Eye (tissue), 1 donor: Measurements from ENCODE around the gene KCNC1.

Source experiments
- DNase-seq: peaks from one replicate; pipeline ENCODE4 v3.0.0-alpha.2; 2015

KCNC1 gene

DNA sequence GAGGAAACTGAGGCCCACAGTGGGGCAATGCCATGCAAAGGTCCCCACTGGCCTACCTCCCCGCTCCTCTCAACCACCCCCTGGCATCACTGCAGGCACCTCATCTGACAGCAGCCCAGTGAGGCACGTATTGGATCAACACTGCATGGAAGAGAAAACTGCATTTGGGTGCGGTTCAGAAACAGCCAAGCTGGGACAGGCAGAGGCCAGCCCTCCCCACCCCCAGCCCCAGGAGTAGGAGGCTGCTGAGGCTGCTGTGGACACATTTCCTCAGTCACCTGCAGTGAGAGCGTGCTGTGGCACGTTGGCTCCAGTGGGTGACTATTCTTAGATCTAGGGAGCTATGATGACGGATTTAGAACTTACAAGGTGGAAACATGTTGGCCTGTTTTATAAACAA is 63.7 kb downstream of the KCNC1 start:
- no peak for DNase-seq

GRCh38 chr11:17798716-17799115 is 64.1 kb downstream of the KCNC1 start:
- no peak for DNase-seq

GRCh38 chr11:17799147-17799546 is 64.6 kb downstream of the KCNC1 start:
- no peak for DNase-seq

GRCh38 chr11:17801166-17801565 is 66.6 kb downstream of the KCNC1 start:
- DNase-seq = no peak

DNA sequence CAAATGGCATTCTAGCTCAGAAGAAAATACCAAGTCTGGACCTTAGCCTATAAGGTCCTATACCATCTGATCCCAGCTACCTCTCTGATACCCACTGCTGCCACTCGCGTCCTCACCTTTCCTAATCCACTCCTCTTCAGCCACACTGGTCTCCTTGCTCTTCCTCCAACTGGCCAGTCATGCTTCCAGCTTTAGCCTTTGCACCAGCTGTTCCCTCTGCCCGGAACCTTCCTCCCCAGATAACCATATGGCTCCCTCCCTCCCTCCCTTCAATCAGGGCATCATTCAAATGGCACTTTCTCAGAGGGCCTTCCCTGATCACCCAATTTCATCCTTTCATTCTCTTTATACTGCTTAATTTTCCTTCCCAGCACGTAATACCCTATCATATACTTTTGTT is 67.9 kb downstream of the KCNC1 start:
- DNase-seq = peak; percentile 28

DNA sequence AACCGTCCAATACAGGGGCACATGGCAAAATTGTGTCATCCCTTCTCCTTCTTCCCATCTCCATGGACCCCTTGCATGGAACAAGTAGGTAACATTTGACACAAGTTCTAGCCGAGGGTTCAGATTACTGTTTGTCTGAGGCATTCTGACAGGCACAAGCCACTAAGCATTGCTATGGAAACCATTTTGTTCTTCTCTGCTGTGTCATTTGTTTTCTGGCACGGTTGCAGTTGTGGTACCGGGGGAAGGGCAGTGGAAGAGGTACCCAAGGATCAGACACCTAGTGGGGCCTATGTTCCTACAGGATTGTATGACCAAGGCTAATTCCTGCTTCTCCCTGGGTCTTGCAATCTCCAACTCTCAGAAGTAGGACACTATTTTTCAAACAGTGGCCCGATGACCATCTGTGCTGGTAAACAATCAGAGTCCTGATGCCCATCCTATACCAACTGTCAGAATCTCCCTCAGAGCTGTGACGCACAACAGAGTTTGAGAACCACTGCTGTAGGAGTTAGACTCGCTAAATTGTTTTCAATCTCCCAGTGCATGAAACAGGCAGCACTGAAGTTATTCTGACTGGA is 69.3 kb downstream of the KCNC1 start:
- DNase-seq = peak; percentile 22

DNA sequence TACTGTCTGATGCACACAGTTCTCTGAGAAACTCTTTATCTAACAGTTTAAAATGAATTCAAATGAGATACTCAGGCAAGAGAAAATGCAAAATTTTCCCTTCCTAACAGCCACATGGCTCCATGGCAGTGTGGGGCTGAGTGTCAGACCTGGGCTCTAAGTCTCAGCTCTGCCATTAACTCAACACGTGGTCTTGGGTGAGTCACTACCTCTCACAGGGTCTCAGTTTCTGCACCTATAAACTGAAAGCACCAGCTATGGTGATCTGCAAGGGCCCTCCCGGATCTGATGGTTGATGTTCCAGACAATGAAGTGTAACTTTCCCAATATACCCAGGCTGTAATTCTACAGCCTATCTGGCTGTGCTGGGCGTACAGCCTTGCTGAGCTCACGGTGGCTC is 70.5 kb downstream of the KCNC1 start:
- DNase-seq = no peak

GRCh38 chr11:17805873-17806272 is 71.3 kb downstream of the KCNC1 start:
- DNase-seq = no peak

GRCh38 chr11:17807034-17807433 is 72.5 kb downstream of the KCNC1 start:
- peak; percentile 33 for DNase-seq

- no peak for DNase-seq
Measured at GRCh38 chr11:17810041-17810440, 75.5 kb downstream of the KCNC1 start.

DNA sequence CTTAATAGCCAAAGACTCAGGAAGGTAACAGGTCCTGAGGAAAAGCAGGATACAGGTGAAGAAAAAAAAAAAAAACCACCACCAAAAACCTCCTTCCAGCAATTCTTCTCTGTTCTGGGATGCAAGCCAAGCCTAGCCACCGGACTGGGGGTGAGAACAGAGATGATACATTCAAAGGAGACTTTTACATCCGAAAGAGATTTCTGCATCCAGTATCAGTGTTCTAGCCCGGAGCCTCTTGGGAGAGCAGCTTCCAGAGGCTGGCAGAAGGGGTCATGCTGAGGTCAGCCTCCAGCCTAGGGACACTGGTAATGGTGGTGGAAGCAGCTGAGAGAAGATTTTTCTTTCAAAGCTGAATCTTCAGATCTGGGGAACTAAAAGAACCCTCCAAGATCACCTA is 76.2 kb downstream of the KCNC1 start:
- DNase-seq = peak; percentile 77

DNA sequence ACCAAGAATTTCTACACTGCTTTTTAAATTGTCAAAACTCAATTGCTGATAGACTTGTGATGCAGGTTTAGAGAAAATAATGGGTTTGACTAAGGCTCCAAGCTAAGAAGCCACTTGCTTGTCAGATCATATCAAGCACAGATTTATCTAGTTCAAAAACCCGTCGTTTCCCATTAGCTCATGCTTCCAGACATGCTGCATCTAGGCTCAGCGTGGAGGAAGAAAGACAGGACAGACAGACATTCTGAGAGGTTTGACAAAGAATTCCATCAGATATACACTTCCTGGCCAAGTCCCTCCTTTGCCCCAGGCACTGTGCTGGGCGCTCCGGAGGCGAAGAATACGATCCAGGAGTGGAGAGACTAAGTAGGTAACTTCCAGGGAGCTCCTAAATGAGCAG is 76.8 kb downstream of the KCNC1 start:
- peak; percentile 87 for DNase-seq

- peak; percentile 62 for DNase-seq
Measured at GRCh38 chr11:17812091-17812864, 77.7 kb downstream of the KCNC1 start.

DNA sequence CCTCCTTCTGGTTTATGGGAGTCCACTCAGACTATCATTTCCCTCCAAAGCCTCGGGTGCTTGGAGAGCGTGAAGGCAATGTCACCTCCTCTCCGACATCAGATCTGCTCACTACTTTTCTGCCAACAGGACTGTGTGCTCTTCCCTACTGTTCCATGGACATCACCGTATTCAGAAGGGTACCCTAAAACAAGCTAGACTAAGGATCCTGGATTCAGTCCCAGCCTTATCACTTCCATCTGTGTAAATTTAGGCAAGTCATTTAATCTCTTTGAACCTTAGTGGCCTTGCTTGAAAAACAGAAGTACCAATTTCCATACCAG is 78.2 kb downstream of the KCNC1 start:
- DNase-seq = no peak

DNA sequence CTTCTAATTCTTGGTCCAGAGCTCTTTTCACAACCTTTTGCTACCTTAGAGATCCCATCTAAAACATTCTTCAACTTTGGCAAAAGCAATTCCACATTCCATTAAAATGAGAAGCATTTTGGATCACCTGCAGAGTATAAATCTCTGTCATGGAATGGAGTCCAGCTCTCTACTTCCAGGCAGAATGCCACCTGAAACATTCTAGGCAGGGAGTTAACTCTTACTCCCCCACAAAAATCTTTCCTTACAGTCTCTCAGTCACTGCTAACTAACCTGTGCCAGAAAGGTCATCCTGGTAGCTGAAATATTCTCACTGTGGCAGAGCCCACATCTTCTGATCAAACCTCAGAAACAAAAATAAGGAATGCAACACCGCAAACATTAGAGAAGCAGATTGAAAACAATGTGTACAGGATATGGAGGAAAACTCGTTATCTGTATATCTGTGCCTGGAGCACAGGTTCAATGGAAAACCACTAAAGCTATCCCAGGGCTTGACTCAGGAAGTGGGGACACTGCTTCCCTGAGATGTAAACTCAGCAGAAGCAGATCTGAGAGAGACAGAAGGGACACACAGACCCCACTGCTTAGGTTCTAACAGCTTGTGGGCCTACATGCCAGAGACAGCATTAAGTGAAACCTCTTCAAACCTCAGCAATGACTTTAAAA is 78.9 kb downstream of the KCNC1 start:
- no peak for DNase-seq

DNA sequence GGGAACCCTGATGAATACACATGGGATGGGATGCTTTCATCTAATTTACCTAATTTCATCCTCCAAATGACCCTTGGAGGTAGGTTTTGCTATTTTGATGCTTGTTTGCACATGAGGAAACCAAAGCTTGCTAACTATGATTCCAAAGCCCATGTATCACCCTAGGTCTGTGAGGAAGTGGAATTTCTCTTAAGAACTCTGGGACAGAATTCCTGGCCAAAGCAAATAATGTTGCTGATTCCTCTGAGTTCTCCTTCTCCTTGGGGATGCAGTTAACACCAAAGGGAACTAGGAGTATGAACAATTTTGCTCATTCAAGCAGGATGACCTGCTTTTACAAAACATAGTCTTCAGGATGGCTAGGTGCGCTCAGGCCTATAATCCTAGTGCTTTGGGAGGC is 80.0 kb downstream of the KCNC1 start:
- no peak for DNase-seq

DNA sequence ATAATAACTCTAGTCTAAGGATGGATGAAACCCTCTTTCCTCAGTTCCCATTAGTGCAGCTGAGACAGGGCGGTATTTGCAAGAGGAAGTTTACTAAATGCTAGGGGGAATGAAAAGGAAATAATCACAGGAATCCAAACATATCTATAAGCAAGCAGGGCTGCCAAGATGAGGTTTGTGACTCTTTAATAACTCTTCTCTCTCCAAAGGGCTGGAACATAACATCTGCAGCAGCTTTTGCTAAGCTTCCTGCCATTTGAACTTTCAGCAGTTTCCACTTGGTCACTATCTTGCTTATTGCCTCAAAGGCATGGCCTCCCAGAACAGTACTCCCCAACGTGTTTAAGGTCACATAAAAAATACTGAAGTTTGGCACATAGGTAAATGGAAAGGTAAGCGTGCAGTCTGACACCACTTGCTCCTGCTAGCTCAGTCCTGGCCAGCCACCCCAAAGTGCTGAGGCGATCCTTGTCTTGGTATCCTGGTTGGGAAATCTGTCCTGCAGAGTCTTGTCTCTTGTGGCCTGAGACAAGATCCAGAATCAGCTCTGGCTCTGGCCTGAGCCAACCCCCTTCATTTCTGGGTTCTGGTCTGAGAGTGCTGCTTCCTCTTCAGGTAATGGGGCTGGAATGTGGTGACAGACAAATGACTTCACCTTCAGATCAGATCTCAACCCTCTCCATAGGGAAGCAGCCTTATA is 81.8 kb downstream of the KCNC1 start:
- DNase-seq = no peak

DNA sequence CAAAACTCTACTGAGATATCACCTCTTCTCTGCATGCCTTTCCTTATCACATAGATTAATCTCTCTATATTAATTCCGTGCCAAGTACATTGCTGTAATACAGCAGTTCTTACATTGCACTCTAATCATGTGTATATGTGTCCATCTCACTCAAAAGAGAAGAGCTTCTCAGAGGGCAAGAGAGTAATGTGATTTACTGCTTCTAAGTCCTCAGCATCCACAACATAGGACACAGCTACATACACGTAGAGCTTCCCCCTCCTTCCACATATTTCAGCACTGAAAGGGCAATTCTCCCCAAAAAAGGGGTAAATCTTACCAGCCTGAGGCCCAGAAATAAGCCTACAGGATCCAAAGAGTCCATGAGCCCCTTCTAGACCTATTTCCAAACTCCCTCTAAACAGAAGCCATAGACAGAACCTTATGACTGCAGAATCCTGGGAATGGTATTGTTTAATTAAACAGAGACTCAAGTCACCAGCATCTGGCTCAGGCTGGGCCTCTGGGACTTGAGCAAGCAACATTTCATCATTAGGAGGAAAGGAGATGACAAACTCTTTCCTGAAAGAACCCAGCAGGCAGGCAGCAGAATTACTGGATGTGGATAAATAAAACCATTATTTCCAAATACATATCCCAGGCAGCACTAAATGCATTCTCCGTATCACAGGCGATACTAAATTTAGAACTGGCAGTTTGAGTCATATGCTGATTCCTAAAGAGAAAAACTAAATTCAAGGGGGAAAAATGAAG is 87.2 kb downstream of the KCNC1 start:
- DNase-seq = no peak

- no peak for DNase-seq
Measured at GRCh38 chr11:17822401-17822781, 87.8 kb downstream of the KCNC1 start.

DNA sequence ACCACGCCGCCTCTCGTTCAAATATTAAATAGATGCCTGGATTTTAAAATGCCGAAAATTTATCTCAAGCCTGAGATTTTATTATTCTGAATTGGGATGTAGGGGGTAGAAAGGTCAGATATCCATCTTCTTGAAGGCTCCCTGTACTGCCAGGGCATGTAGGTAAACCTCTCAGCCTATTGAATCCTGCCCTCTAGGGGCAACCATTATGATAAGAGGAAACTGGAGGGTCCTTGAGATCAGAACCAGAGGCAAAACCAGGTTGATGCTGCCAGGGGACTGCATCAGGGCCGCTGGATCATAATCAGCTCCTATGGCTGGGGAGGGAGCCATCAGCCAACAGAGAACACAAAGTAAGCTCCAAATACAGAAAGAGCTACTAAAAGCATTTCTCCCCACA is 92.4 kb downstream of the KCNC1 start:
- no peak for DNase-seq

DNA sequence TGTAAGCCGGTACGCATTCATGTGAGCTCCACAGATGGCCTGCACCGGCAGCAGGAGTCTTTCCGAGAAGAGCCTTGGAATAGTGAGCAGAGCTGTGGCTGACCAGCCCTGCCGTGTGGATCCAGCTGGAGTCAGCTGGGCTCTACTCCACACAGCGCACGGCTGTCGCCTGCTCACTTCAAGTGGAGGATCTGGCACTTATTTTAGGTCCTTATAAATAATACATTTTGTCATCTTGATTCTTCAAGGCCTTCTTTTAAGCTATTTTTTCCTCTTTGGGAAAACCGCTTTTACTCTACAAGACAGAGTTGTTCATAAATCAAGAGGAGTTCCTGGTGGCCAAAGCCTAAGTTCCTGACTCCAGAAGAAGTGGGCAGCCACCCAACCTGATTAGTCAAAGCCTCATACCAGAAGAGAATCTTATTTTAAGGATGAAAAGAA is 93.8 kb downstream of the KCNC1 start:
- no peak for DNase-seq

DNA sequence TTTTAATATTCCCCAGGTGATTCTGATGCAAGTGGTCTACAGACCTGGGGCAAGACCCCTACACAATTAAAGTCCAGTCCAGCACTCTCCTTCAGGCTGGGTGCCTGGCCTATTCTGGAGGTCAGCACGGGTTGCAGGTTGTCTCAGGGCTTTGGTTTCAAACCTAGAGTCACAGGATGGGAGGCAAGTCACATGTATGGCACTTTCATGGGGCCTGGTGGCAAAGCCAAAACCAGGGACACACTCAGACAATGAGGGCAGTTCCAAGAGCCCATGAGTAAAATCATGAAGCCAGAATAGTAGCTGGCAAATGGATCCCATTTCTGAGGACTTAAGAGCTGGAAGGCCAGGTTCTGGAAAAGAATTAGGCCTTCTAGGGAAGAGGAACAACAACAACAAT is 96.6 kb downstream of the KCNC1 start:
- DNase-seq = no peak

DNA sequence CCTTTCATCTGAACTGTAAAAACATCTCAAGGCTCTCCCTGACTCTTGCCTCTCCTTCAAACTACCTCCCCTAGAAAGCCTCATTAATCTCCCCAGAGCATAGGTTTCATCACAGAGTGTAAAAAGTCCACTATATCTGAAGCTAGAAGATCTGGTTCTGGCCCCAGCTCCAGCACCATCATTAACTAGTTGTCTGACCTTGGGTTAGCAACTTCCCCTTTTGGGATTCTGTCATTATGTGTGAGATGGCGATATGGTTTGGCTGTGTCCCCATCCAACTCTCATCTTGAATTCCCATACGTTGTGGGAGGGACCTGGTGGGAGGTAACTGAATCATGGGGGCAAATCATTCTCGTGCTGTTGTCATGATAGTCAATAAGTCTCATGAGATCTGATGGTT is 97.3 kb downstream of the KCNC1 start:
- DNase-seq = no peak
